ENCODE measurements around the gene WNT4. TPM values are rescaled to one million over a fixed set of nuclear protein-coding genes. Genes with fewer than 3 reads are reported as not detected.
"Not testable (repeated sequence)": the region's sequence is repeated elsewhere in the genome, so short reads cannot be mapped to it uniquely, and the experiment has no call there.

The WNT4 gene
- total and polyA plus RNA-seq, 4 donors = not detected

DNA sequence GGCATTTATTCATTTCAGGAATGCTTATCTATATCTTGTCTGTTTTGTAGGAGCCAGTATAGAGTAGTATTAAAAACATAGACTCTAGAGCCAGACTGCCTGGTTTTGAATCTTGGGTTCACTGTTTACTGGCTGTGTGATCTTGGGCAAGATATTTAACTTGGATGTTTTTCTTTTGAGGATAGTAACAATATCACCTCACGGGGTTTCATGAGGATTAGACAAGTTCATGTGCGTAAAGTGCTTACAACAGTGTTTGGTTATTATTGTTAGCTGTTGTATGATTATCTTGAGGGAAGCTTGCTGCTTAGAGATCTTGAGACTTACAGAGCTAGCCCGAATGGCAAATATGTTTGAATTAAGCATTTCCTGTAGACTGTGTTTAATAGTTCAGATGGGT lies 40.2 kb downstream of the WNT4 start:
- DNase-seq = no peak
- intact Hi-C loops (cut with DNase I) = loop anchor here in 1 of 2 donors (10.0 kb wide), 2 partner anchors 172 to 542 kb away; partner anchors contain the start of gene C1QC
- Histone ChIP-seq H3K4me3 (ENCODE audit: low read length in 2 of 2) (no peak overlapping the region), H3K4me1 (ENCODE audit: control insufficient read depth in 1 of 2, insufficient read depth in 2 of 2, low read length in 2 of 2) (peaks cover 0 to 2% of the 10 kb centered on the region in 2 donors), H3K9me3 (ENCODE audit: control insufficient read depth, low read length) (no peaks in the 10 kb centered on the region), H3K27me3 (ENCODE audit: control insufficient read depth in 1 of 2, insufficient read depth in 2 of 2, low read length in 1 of 2) (no peaks in the 10 kb centered on the region), H3K36me3 (ENCODE audit: control insufficient read depth in 1 of 2, insufficient read depth in 2 of 2, low read length in 1 of 2) (no peaks in the 10 kb centered on the region), H3K27ac (ENCODE audit: low read depth in 1 of 2, low read length in 2 of 2) (no peak overlapping the region)
- ATAC-seq (ENCODE audit: low FRiP score) = no peak
- WGBS, 2 donors = 54 to 67% methylated on average over 3 of the region's 3 CpGs

DNA sequence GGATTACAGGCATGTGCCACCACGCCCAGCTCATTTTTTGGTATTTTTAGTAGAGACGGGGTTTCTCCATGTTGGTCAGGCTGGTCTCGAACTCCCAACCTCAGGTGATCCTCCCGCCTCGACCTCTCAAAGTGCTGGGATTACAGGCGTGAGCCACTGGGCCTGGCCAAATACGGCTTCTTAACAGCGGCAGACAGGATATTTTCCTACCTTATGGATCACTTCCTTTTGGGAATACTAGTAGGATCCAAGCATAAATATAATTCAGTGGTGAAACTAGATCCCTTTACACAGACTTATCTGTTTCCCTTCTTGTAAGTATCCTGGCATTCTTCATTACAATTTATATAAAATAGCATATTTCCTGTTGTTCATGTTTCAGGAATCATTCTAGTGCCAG lies 40.9 kb downstream of the WNT4 start:
- intact Hi-C loops (cut with DNase I) = loop anchor here in 1 of 2 donors (10.0 kb wide), 2 partner anchors 173 to 543 kb away; partner anchors contain the start of gene C1QC
- H3K36me3 ChIP-seq (ENCODE audit: control insufficient read depth in 1 of 2, insufficient read depth in 2 of 2, low read length in 1 of 2) = peaks cover 0 to 2% of the 10 kb centered on the region in 2 donors
- 83 to 85% methylated on average over 8 of the region's 8 CpGs for WGBS, 2 donors
- DNase-seq = no peak
- H3K4me1 ChIP-seq (ENCODE audit: control insufficient read depth in 1 of 2, insufficient read depth in 2 of 2, low read length in 2 of 2) = peaks cover 0 to 2% of the 10 kb centered on the region in 2 donors
- no peaks in the 10 kb centered on the region for H3K9me3 ChIP-seq (ENCODE audit: control insufficient read depth, low read length)
- H3K27ac ChIP-seq (ENCODE audit: low read depth in 1 of 2, low read length in 2 of 2) = no peak overlapping the region
- ATAC-seq (ENCODE audit: low FRiP score) = no peak
- no peaks in the 10 kb centered on the region for H3K27me3 ChIP-seq (ENCODE audit: control insufficient read depth in 1 of 2, insufficient read depth in 2 of 2, low read length in 1 of 2)
- no peak overlapping the region for H3K4me3 ChIP-seq (ENCODE audit: low read length in 2 of 2)

DNA sequence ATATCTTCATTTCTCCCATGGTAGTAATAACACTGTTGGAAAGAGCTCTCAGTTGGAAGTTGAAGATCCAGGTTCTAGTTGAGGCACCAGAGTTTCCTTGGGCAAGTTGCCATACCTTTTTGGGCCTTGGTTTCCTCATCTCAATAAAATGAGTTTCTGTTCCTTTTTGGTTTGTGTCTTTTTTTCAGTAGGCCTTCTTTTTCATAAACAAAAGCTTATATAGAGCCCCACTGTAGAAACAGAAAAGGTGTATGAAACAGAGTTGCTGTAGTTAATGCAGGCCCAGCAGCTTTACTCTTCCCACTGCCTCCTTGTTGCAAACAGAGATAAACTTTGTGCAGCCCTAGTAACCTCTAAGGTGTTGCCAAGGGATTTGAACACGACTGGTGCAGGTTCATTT lies 41.7 kb downstream of the WNT4 start:
- Histone ChIP-seq H3K36me3 (ENCODE audit: control insufficient read depth in 1 of 2, insufficient read depth in 2 of 2, low read length in 1 of 2) (peaks cover 0 to 4% of the 10 kb centered on the region in 2 donors), H3K4me3 (ENCODE audit: low read length in 2 of 2) (no peak overlapping the region)
- DNase-seq = no peak

DNA sequence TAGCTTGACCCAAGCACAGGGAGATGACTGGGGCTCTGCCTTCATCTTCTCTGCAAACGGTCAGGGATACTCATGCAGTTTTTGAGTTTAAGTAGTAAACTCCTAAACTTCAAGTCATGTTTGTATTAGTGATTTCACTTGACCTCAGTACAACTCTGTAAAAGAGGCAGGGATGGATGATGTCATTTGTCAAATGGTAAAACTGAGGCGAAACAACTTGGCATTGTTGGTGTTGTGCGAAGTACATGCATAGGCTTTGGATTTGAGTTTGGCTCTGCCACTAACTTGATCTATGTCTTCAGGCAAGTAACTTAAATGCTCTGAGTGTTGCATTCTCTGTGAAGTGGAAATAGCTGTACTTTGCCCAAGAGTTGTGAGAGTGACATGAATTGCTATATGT lies 42.7 kb downstream of the WNT4 start:
- H3K4me3 ChIP-seq (ENCODE audit: low read length in 2 of 2) = no peak overlapping the region
- ATAC-seq (ENCODE audit: low FRiP score) = no peak
- peaks cover 2 to 4% of the 10 kb centered on the region in 2 donors for H3K36me3 ChIP-seq (ENCODE audit: control insufficient read depth in 1 of 2, insufficient read depth in 2 of 2, low read length in 1 of 2)
- H3K9me3 ChIP-seq (ENCODE audit: control insufficient read depth, low read length) = no peaks in the 10 kb centered on the region
- 77 to 82% methylated on average over 3 of the region's 3 CpGs for WGBS, 2 donors
- H3K27ac ChIP-seq (ENCODE audit: low read depth in 1 of 2, low read length in 2 of 2) = no peak overlapping the region
- DNase-seq = no peak
- intact Hi-C loops (cut with DNase I) = loop anchor here in 1 of 2 donors (10.0 kb wide), 2 partner anchors 175 to 545 kb away; partner anchors contain the start of gene C1QC
- no peaks in the 10 kb centered on the region for H3K27me3 ChIP-seq (ENCODE audit: control insufficient read depth in 1 of 2, insufficient read depth in 2 of 2, low read length in 1 of 2)
- H3K4me1 ChIP-seq (ENCODE audit: control insufficient read depth in 1 of 2, insufficient read depth in 2 of 2, low read length in 2 of 2) = peaks cover 0 to 2% of the 10 kb centered on the region in 2 donors

More for the DNA sequence above, 41.7 kb downstream of the WNT4 start:
- H3K9me3 ChIP-seq (ENCODE audit: control insufficient read depth, low read length) = no peaks in the 10 kb centered on the region
- intact Hi-C loops (cut with DNase I) = loop anchor here in 1 of 2 donors (10.0 kb wide), 2 partner anchors 174 to 544 kb away; partner anchors contain the start of gene C1QC
- H3K27ac ChIP-seq (ENCODE audit: low read depth in 1 of 2, low read length in 2 of 2) = no peak overlapping the region
- no peak for ATAC-seq (ENCODE audit: low FRiP score)
- WGBS, 2 donors = 30 to 35% methylated on average over 1 of the region's 1 CpG
- H3K27me3 ChIP-seq (ENCODE audit: control insufficient read depth in 1 of 2, insufficient read depth in 2 of 2, low read length in 1 of 2) = no peaks in the 10 kb centered on the region
- peaks cover 0 to 2% of the 10 kb centered on the region in 2 donors for H3K4me1 ChIP-seq (ENCODE audit: control insufficient read depth in 1 of 2, insufficient read depth in 2 of 2, low read length in 2 of 2)

DNA sequence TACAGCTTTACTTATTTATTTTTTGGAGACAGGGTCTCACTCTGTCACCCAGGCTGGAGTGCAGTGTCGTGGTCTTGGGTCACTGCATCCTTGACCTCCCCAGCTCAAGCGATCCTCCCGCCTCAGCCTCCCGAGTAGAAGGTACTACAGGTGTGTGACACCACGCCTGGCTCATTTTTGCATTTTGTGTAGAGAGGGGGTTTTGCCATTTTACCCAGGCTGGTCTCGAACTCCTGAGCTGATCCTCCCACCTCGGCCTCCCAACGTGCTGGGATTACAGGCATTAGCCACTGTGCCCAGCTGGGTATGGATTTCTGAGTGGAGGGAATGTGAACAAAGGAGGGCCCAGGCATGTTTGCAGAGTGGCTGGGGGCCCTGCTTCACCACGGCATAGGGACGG lies 44.1 kb downstream of the WNT4 start:
- Histone ChIP-seq H3K27me3 (ENCODE audit: control insufficient read depth in 1 of 2, insufficient read depth in 2 of 2, low read length in 1 of 2) (no peaks in the 10 kb centered on the region), H3K36me3 (ENCODE audit: control insufficient read depth in 1 of 2, insufficient read depth in 2 of 2, low read length in 1 of 2) (peaks cover 2 to 4% of the 10 kb centered on the region in 2 donors), H3K9me3 (ENCODE audit: control insufficient read depth, low read length) (no peaks in the 10 kb centered on the region), H3K4me3 (ENCODE audit: low read length in 2 of 2) (no peak overlapping the region), H3K4me1 (ENCODE audit: control insufficient read depth in 1 of 2, insufficient read depth in 2 of 2, low read length in 2 of 2) (peaks cover 0 to 2% of the 10 kb centered on the region in 2 donors), H3K27ac (ENCODE audit: low read depth in 1 of 2, low read length in 2 of 2) (no peak overlapping the region)
- ATAC-seq (ENCODE audit: low FRiP score) (no peak), DNase-seq (no peak)
- 86 to 92% methylated on average over 10 of the region's 10 CpGs for WGBS, 2 donors
- intact Hi-C loops (cut with DNase I) = no loop called here

DNA sequence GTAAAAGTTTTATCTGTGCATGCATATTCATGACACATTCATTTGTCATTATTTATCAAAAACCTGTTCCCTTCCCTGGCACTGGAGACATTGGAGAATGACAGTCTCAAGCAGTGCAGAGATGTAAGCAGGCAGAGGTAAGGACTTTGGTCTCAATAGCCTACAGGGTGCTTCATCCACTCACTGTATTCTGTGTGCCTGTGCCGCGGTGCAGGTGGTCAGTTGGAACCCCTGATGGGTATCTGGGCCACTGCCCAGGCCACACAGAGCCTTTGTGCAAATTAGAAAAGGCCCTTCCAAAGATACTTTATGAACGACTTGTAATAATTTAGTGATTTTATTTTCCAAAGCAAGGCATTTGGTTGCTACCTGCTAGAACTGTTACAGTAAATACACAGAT lies 46.4 kb downstream of the WNT4 start:
- WGBS, 2 donors = 86 to 87% methylated on average over 3 of the region's 3 CpGs
- ATAC-seq (ENCODE audit: low FRiP score) = no peak
- no peak overlapping the region for H3K4me3 ChIP-seq (ENCODE audit: low read length in 2 of 2)
- intact Hi-C loops (cut with DNase I) = no loop called here
- DNase-seq = no peak
- no peaks in the 10 kb centered on the region for H3K9me3 ChIP-seq (ENCODE audit: control insufficient read depth, low read length)
- H3K4me1 ChIP-seq (ENCODE audit: control insufficient read depth in 1 of 2, insufficient read depth in 2 of 2, low read length in 2 of 2) = peaks cover 0 to 2% of the 10 kb centered on the region in 2 donors
- peaks cover 2 to 6% of the 10 kb centered on the region in 2 donors for H3K36me3 ChIP-seq (ENCODE audit: control insufficient read depth in 1 of 2, insufficient read depth in 2 of 2, low read length in 1 of 2)
- H3K27ac ChIP-seq (ENCODE audit: low read depth in 1 of 2, low read length in 2 of 2) = no peak overlapping the region
- H3K27me3 ChIP-seq (ENCODE audit: control insufficient read depth in 1 of 2, insufficient read depth in 2 of 2, low read length in 1 of 2) = no peaks in the 10 kb centered on the region

DNA sequence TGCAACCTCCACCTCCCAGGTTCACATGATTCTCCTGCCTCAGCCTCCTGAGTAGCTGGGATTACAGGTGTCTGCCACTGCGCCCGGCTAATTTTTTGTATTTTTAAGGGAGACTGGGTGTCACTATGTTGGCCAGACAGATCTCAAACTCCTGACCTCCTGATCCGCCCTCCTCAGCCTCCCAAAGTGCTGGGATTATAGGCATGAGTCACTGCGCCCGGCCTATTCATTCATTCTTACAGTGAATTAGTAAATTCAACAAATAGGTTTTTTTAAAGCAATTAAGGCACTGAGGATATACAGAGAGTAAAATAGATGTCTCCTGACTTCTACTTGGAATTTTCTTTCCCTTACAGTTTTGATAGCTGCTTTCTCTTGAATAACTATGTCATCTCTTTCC lies 46.9 kb downstream of the WNT4 start:
- no peaks in the 10 kb centered on the region for H3K9me3 ChIP-seq (ENCODE audit: control insufficient read depth, low read length)
- WGBS, 2 donors = 90 to 93% methylated on average over 5 of the region's 5 CpGs
- intact Hi-C loops (cut with DNase I) = no loop called here
- H3K4me1 ChIP-seq (ENCODE audit: control insufficient read depth in 1 of 2, insufficient read depth in 2 of 2, low read length in 2 of 2) = no peaks in the 10 kb centered on the region
- ATAC-seq (ENCODE audit: low FRiP score) (no peak), DNase-seq (no peak)
- no peak overlapping the region for H3K4me3 ChIP-seq (ENCODE audit: low read length in 2 of 2)
- no peaks in the 10 kb centered on the region for H3K27me3 ChIP-seq (ENCODE audit: control insufficient read depth in 1 of 2, insufficient read depth in 2 of 2, low read length in 1 of 2)
- H3K27ac ChIP-seq (ENCODE audit: low read depth in 1 of 2, low read length in 2 of 2) = no peak overlapping the region
- H3K36me3 ChIP-seq (ENCODE audit: control insufficient read depth in 1 of 2, insufficient read depth in 2 of 2, low read length in 1 of 2) = peaks cover 3 to 6% of the 10 kb centered on the region in 2 donors

DNA sequence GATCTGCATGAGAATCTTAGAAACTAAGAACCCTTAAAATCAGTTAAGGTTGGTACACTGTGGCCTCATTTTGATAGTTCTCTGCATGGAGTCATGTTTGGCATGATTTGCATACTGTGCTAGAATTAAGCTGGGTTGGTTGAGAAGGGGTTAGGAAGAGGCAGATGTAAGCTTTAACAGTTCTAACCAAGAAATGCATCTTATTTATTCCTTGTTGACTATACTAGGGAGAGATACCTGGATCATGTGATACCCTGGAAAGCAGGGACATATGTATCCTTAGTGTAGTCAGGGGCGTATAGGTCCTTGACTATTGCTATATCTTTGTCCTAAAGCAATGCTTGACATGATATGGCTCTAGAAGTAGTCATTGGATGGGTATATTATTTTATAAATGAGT lies 49.4 kb downstream of the WNT4 start:
- H3K4me3 ChIP-seq (ENCODE audit: low read length in 2 of 2) = no peak overlapping the region
- H3K36me3 ChIP-seq (ENCODE audit: control insufficient read depth in 1 of 2, insufficient read depth in 2 of 2, low read length in 1 of 2) = peaks cover 4 to 6% of the 10 kb centered on the region in 2 donors
- 83 to 89% methylated on average over 1 of the region's 1 CpG for WGBS, 2 donors
- no peak for ATAC-seq (ENCODE audit: low FRiP score)
- H3K27me3 ChIP-seq (ENCODE audit: control insufficient read depth in 1 of 2, insufficient read depth in 2 of 2, low read length in 1 of 2) = no peaks in the 10 kb centered on the region
- DNase-seq = no peak
- H3K4me1 ChIP-seq (ENCODE audit: control insufficient read depth in 1 of 2, insufficient read depth in 2 of 2, low read length in 2 of 2) = peaks cover 3 to 5% of the 10 kb centered on the region in 2 donors
- intact Hi-C loops (cut with DNase I) = no loop called here
- no peaks in the 10 kb centered on the region for H3K9me3 ChIP-seq (ENCODE audit: control insufficient read depth, low read length)
- no peak overlapping the region for H3K27ac ChIP-seq (ENCODE audit: low read depth in 1 of 2, low read length in 2 of 2)

DNA sequence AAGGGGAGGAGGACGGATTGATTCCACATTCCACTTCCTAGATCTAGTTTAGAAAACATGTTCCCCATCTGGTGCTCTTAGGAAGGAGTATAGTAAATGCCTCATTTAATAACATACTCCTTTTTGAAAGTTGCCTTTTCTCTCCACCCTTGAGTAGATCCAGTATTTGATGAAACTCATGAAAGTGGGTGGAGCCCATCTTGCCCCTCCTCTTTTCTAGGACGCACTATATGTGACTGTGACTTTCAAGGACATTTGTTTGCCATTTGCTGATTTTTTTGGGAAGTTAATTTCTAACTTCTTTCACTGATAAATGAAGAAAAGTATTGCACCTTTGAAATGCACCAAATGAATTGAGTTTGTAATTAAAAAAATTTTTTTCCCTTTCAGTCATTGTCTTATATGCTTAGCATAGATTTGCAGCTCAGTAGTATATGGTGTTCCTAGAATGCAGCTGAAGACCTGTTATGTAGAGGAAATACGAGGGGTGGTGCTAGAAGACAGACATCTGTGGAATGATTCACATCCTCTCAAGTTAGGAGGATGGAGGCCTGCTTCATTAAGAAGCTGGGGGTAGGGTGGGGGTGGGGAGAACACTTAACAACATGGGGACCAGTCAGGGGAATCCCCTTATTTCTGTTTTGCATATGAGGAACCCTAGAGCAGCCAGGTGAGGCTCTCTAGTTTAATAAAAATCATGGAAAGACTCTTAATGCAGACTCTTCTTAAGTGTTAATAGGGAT lies 50.7 kb downstream of the WNT4 start:
- H3K9me3 ChIP-seq (ENCODE audit: control insufficient read depth, low read length); H3K27ac ChIP-seq (ENCODE audit: low read depth in 1 of 2, low read length in 2 of 2); ATAC-seq (ENCODE audit: low FRiP score); H3K36me3 ChIP-seq (ENCODE audit: control insufficient read depth in 1 of 2, insufficient read depth in 2 of 2, low read length in 1 of 2); H3K27me3 ChIP-seq (ENCODE audit: control insufficient read depth in 1 of 2, insufficient read depth in 2 of 2, low read length in 1 of 2); intact Hi-C loops (cut with DNase I); H3K4me1 ChIP-seq (ENCODE audit: control insufficient read depth in 1 of 2, insufficient read depth in 2 of 2, low read length in 2 of 2); DNase-seq; H3K4me3 ChIP-seq (ENCODE audit: low read length in 2 of 2): not testable (repeated sequence)
- WGBS, 2 donors = 63 to 76% methylated on average over 2 to 3 of the region's 3 CpGs
